Measurements from ENCODE around the gene SSBP2.

The SSBP2 gene

GRCh38 chr5:81642210-81642609 lies 108.7 kb downstream of the SSBP2 start:
- TF ChIP-seq CTCF (IDR thresholded peaks at IDR 0.05; ENCODE audit: insufficient read depth, low read length, missing control alignments) = no peak
- no peak for DNase-seq (ENCODE audit: low read depth, low spot score)
- no peak overlapping the region for H3K4me3 ChIP-seq (ENCODE audit: low read depth, low read length)
- CTCF ChIA-PET = no interaction called here
- POLR2A ChIA-PET = no interaction called here

- ChIA-PET CTCF (interaction anchor here (1.2 kb wide), 1 partner anchor 199 kb away, joined by 3 read pairs; no protein-coding TSS in a partner anchor), POLR2A (interaction anchor here (1.7 kb wide), 1 partner anchor 111 kb away, joined by 5 read pairs; the partner anchor contains the start of gene SSBP2)
- no peak for TF ChIP-seq CTCF (IDR thresholded peaks at IDR 0.05; ENCODE audit: insufficient read depth, low read length, missing control alignments)
- H3K4me3 ChIP-seq (ENCODE audit: low read depth, low read length) = no peak overlapping the region
- DNase-seq (ENCODE audit: low read depth, low spot score) = no peak
Observed at GRCh38 chr5:81639556-81639955, 111.3 kb downstream of the SSBP2 start.

GRCh38 chr5:81638471-81638870 lies 112.4 kb downstream of the SSBP2 start:
- no peak for TF ChIP-seq CTCF (IDR thresholded peaks at IDR 0.05; ENCODE audit: insufficient read depth, low read length, missing control alignments)
- ChIA-PET CTCF (no interaction called here), POLR2A (interaction anchor here (1.7 kb wide), 1 partner anchor 112 kb away, joined by 5 read pairs; the partner anchor contains the start of gene SSBP2)
- no peak overlapping the region for H3K4me3 ChIP-seq (ENCODE audit: low read depth, low read length)
- no peak for DNase-seq (ENCODE audit: low read depth, low spot score)

- no peak for TF ChIP-seq CTCF (IDR thresholded peaks at IDR 0.05; ENCODE audit: insufficient read depth, low read length, missing control alignments)
Observed at GRCh38 chr5:81633891-81634290, 117.0 kb downstream of the SSBP2 start.

GRCh38 chr5:81633471-81633870 lies 117.4 kb downstream of the SSBP2 start:
- H3K4me3 ChIP-seq (ENCODE audit: low read depth, low read length) = no peak overlapping the region
- CTCF ChIA-PET = no interaction called here
- POLR2A ChIA-PET = interaction anchor here (0.6 kb wide), 1 partner anchor 32 kb away, joined by 3 read pairs; no protein-coding TSS in a partner anchor
- no peak for TF ChIP-seq CTCF (IDR thresholded peaks at IDR 0.05; ENCODE audit: insufficient read depth, low read length, missing control alignments)
- no peak for DNase-seq (ENCODE audit: low read depth, low spot score)

More at GRCh38 chr5:81633891-81634290, 117.0 kb downstream of the SSBP2 start:
- ChIA-PET CTCF (no interaction called here), POLR2A (no interaction called here)
- no peak for DNase-seq (ENCODE audit: low read depth, low spot score)
- H3K4me3 ChIP-seq (ENCODE audit: low read depth, low read length) = no peak overlapping the region

- no peak overlapping the region for H3K4me3 ChIP-seq (ENCODE audit: low read depth, low read length)
- no peak for TF ChIP-seq CTCF (IDR thresholded peaks at IDR 0.05; ENCODE audit: insufficient read depth, low read length, missing control alignments)
- ChIA-PET POLR2A (interaction anchor here (0.6 kb wide), 1 partner anchor 33 kb away, joined by 3 read pairs; no protein-coding TSS in a partner anchor), CTCF (no interaction called here)
- DNase-seq (ENCODE audit: low read depth, low spot score) = no peak
Observed at GRCh38 chr5:81632679-81633078, 118.2 kb downstream of the SSBP2 start.
